HepG2 (cell line): Measurements from ENCODE around the gene EGLN1. TPM values are rescaled to one million over a fixed set of nuclear protein-coding genes. Genes with fewer than 3 reads are reported as not detected.

Source experiments
- ATAC-seq: fragments of 200-7000 bp; cut with Tn5 transposase; 3 replicates; pipeline ENCODE4 v1.9.1; 2020; ENCODE audit warnings: mild to moderate bottlenecking, moderate library complexity
- BruUV-seq: library from RNA; stranded (reverse); fragments of 400-500 nt; replicated peaks from 2 replicates; lab custom pipeline; 2021; lab: Mats Ljungman, UMichigan
- CTCF ChIA-PET: fragments of 300-600 bp; formaldehyde crosslinking; extraction: SDS; loops from one replicate; lab custom pipeline; 2021; ENCODE audit warnings: low total read pairs, inconsistent platforms, low intra/inter-chr PET ratio; lab: Yijun Ruan, JAX
- POLR2A ChIA-PET: fragments of 350-600 bp; sonication (Branson Sonifier 250); formaldehyde crosslinking; loops from one replicate; lab custom pipeline; 2020; ENCODE audit warnings: antibody characterized with exemption, inconsistent platforms; lab: Yijun Ruan, JAX
- DNase-seq: peaks from one replicate; pipeline ENCODE4 v3.0.0-alpha.2; 2015; ENCODE audit warnings: low spot score
- FAIRE-seq: peaks from 3 replicates; lab custom pipeline; 2011; peaks lifted over from hg19 to GRCh38; lab: Jason Lieb, UNC
- H2AFZ ChIP-seq: one replicate; pipeline ENCODE4 v1.6.1; 2011; ENCODE audit warnings: low read length, inconsistent platforms
- H3K27ac ChIP-seq: fragments of 300-600 bp; 3 replicates; pipeline ENCODE4 v1.8.0; 2011; ENCODE audit warnings: mixed run types, mild to moderate bottlenecking, mixed read lengths, low read length, inconsistent platforms; ENCODE audit not compliant: insufficient read depth; ENCODE audit errors: extremely low read length
- H3K27me3 ChIP-seq, 2 experiments: fragments of 200-600 bp in 1 of 2; 2 replicates in 1 of 2; 3 replicates in 1 of 2; pipeline versions ENCODE4 v1.6.0 to v1.8.0; 2011; ENCODE audit warnings: low read length in 2 of 2, mild to moderate bottlenecking in 2 of 2, moderate library complexity in 2 of 2, inconsistent platforms in 1 of 2; ENCODE audit not compliant: insufficient read depth in 2 of 2, control insufficient read depth in 1 of 2
- H3K36me3 ChIP-seq, 2 experiments: fragments of 200-600 bp in 1 of 2; replicated peaks in 1 of 2; 2 replicates in 1 of 2; 3 replicates in 1 of 2; pipeline versions ENCODE4 v1.5.1 to v1.8.0; 2011; ENCODE audit warnings: low read length in 2 of 2, inconsistent platforms in 1 of 2; ENCODE audit not compliant: insufficient read depth in 2 of 2, control insufficient read depth in 1 of 2
- H3K4me1 ChIP-seq: 2 replicates; pipeline ENCODE4 v1.5.1; 2012; ENCODE audit warnings: low read length, inconsistent platforms; ENCODE audit not compliant: insufficient read depth
- H3K4me2 ChIP-seq: 2 replicates; pipeline ENCODE4 v1.6.0; 2011; ENCODE audit warnings: low read depth, low read length, inconsistent platforms
- H3K4me3 ChIP-seq, 3 experiments: fragments of 200-600 bp in 1 of 3; sonication (generic), shearing (Covaris generic) in 1 of 3; replicated peaks in 1 of 3; 2 replicates each; pipeline ENCODE4 v1.5.1; 2011 to 2016; ENCODE audit warnings: low read length in 3 of 3, inconsistent platforms in 2 of 3, low read depth in 2 of 3, mild to moderate bottlenecking in 2 of 3, control low read depth in 1 of 3, mixed read lengths in 1 of 3; ENCODE audit not compliant: insufficient read depth in 1 of 3
- H3K79me2 ChIP-seq: one replicate; pipeline ENCODE4 v1.6.1; 2011; ENCODE audit warnings: low read length, inconsistent platforms; ENCODE audit not compliant: insufficient read depth
- H3K9ac ChIP-seq: 2 replicates; pipeline ENCODE4 v1.6.0; 2011; ENCODE audit warnings: mild to moderate bottlenecking, low read depth, low read length, inconsistent platforms; ENCODE audit not compliant: insufficient read depth
- H3K9me3 ChIP-seq: 2 replicates; pipeline ENCODE4 v1.5.1; 2012; ENCODE audit warnings: mild to moderate bottlenecking, low read length
- H4K20me1 ChIP-seq: 2 replicates; pipeline ENCODE4 v1.6.0; 2011; ENCODE audit warnings: inconsistent platforms, mild to moderate bottlenecking, low read length, moderate library complexity; ENCODE audit not compliant: insufficient read depth
- CBX2 ChIP-seq, 2 experiments: fragments of 200-600 bp in 1 of 2; sonication (generic); formaldehyde crosslinking in 1 of 2; IDR thresholded peaks; 2 replicates each; pipeline versions ENCODE4 v1.7.0 to v1.8.1; 2018 to 2022; ENCODE audit warnings: low read depth in 2 of 2, low read length in 1 of 2, mild to moderate bottlenecking in 1 of 2, missing genetic modification reagents in 1 of 2
- CREB1 ChIP-seq, 2 experiments: fragments of 450-650 bp in 1 of 2; IDR thresholded peaks; 2 replicates each; pipeline ENCODE4 v1.6.1; 2016 to 2017; ENCODE audit warnings: control low read depth in 1 of 2, mild to moderate bottlenecking in 1 of 2, missing compliant biosample characterization in 1 of 2, missing genetic modification characterization in 1 of 2
- HOXD1 ChIP-seq: sonication (generic); formaldehyde crosslinking; IDR thresholded peaks from 2 replicates; pipeline ENCODE4 v1.5.0; 2020; ENCODE audit warnings: missing genetic modification reagents
- MTA3 ChIP-seq: sonication (generic); formaldehyde crosslinking; IDR thresholded peaks from 2 replicates; pipeline ENCODE4 v1.4.0; 2020; ENCODE audit warnings: missing genetic modification reagents
- RELA ChIP-seq: sonication (generic); formaldehyde crosslinking; IDR thresholded peaks from 2 replicates; pipeline ENCODE4 v1.4.0; 2020; ENCODE audit warnings: missing genetic modification reagents
- SAP130 ChIP-seq: IDR thresholded peaks from 2 replicates; pipeline ENCODE4 v1.6.1; 2016; ENCODE audit warnings: low read depth
- SATB2 ChIP-seq: sonication (generic); formaldehyde crosslinking; IDR thresholded peaks from 2 replicates; pipeline ENCODE4 v1.5.0; 2020; ENCODE audit warnings: missing genetic modification reagents
- SIN3B ChIP-seq: fragments of 150-350 bp; IDR thresholded peaks from 2 replicates; pipeline ENCODE4 v1.6.1; 2014; ENCODE audit warnings: low read length
- SIX4 ChIP-seq: sonication (generic); formaldehyde crosslinking; IDR thresholded peaks from 2 replicates; pipeline ENCODE4 v1.4.0; 2020; ENCODE audit warnings: missing genetic modification reagents
- SOX6 ChIP-seq, 2 experiments: fragments of 450-650 bp in 1 of 2; sonication (generic) in 1 of 2; formaldehyde crosslinking in 1 of 2; IDR thresholded peaks; 2 replicates each; pipeline versions ENCODE4 v1.4.0 to v1.6.1; 2017 to 2020; ENCODE audit warnings: antibody characterized with exemption in 1 of 2, mild to moderate bottlenecking in 1 of 2, missing genetic modification reagents in 1 of 2
- TCF7 ChIP-seq: sonication (generic); IDR thresholded peaks from 2 replicates; pipeline ENCODE4 v1.6.1; 2016; ENCODE audit warnings: antibody characterized with exemption, low read depth
- TCF7L2 ChIP-seq: IDR thresholded peaks from 2 replicates; pipeline ENCODE4 v1.6.1; 2011; ENCODE audit warnings: mild to moderate bottlenecking, low read depth, low read length, moderate library complexity
- ZBTB38 ChIP-seq: sonication (generic); formaldehyde crosslinking; IDR thresholded peaks from 2 replicates; pipeline ENCODE4 v1.5.1; 2020; ENCODE audit warnings: mild to moderate bottlenecking, missing genetic modification reagents
- ZFYVE20 ChIP-seq: sonication (generic); formaldehyde crosslinking; IDR thresholded peaks from 2 replicates; pipeline ENCODE4 v1.8.0; 2023; ENCODE audit warnings: low read depth, mild to moderate bottlenecking, moderate library complexity, missing genetic modification reagents, borderline replicate concordance
- ZNF619 ChIP-seq: sonication (generic); formaldehyde crosslinking; IDR thresholded peaks from 2 replicates; pipeline ENCODE4 v1.4.0; 2020; ENCODE audit warnings: mild to moderate bottlenecking, missing genetic modification reagents
- ZSCAN12 ChIP-seq: sonication (generic); formaldehyde crosslinking; IDR thresholded peaks from 2 replicates; pipeline ENCODE4 v1.9.0; 2021; ENCODE audit warnings: mild to moderate bottlenecking, missing genetic modification reagents
- WGBS: methylation state at CpG from one replicate; pipeline ENCODE4 v1.1.6; 2017; ENCODE audit warnings: low lambda C conversion rate; 5-methylcytosine and 5-hydroxymethylcytosine counted together
- in situ Hi-C: cut with HindIII; loops from 2 replicates; pipeline ENCODE4 v1.10.0; 2017; ENCODE audit warnings: low pct_unique_long_range_greater_than_20kb; ENCODE audit not compliant: extremely low pct_ligation_motif_present
- intact Hi-C: fragments of 100-400 bp; cut with micrococcal nuclease; formaldehyde crosslinking; loops from one replicate; pipeline ENCODE4 v1.10.0; 2022; ENCODE audit not compliant: unreplicated experiment
- polyA plus RNA-seq, 8 experiments: library from polyadenylated mRNA; depleted of rRNA in 3 of 8; stranded (reverse) in 7 of 8; unstranded in 1 of 8; fragments of >200 nt; fragmentation: Illumina TruSeq in 4 of 8; extraction: Trizol in 4 of 8; gene quantifications; 2 replicates each; pipeline versions ENCODE4 v1.2.1 to v1.2.3, GENCODE V29; 2011 to 2016; ENCODE audit warnings: low read depth in 4 of 8, missing spikeins in 1 of 8, mixed read lengths in 1 of 8; ENCODE audit not compliant: insufficient read depth in 1 of 8
- total RNA-seq, 5 experiments: library from RNA; depleted of rRNA; stranded (reverse); fragments of >200 nt; fragmentation: Illumina TruSeq; extraction: Trizol; gene quantifications; 2 replicates each; pipeline ENCODE4 v1.2.3, GENCODE V29; 2016; ENCODE audit warnings: low read depth in 1 of 5
- TF ChIP-seq, protein P1 (sequence below): sonication (generic); formaldehyde crosslinking; IDR thresholded peaks from 2 replicates; pipeline ENCODE4 v1.4.0; 2020; ENCODE audit warnings: missing genetic modification reagents
- TF ChIP-seq, protein P2 (sequence below): IDR thresholded peaks from 2 replicates; pipeline ENCODE4 v1.6.1; 2016; ENCODE audit warnings: control low read depth

EGLN1 gene
- total and polyA plus RNA-seq, 2 of the 13 experiments (the other 11 are each of a cell fraction or from before 2014, with no cell fraction given), result 34.4 to 44.1 TPM

DNA sequence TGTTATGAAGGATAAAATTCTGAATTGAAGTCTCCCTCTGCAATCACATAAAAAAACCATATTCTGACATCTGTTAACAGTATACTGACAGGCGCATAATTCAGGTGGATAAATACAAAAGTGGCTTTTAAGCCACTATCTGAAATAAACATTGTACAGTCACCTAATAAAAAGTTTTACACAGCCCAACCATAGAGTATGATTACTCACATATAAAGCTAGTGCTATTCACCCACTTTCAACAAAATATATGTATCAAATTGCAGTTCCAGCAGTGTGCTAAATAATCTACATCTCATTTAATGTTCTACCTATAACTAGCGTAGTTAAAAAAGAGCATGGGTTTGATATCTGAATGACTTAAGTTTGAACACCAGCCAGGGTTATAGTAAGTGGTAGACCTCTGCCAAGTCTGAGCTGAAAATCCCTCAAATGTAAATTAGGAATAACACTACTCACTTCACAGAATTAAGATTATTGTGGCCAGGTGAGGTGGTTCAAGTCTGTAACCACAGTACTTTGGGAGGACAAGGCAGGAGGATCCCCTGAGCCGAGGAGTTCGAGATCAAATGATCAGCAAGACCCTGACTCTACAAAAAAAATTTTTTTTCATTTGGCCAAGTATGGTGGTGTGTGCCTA, 3.9 kb downstream of the EGLN1 start:
- Histone ChIP-seq H2AFZ (no peak overlapping the region), H3K9me3 (no peaks in the 10 kb centered on the region), H3K36me3 (peaks cover 0 to 17% of the 10 kb centered on the region in 2 experiments; a peak in 4 of 5 replicates), H4K20me1 (peaks cover 79% of the 10 kb centered on the region), H3K4me1 (peaks cover 42% of the 10 kb centered on the region), H3K27ac (no peak overlapping the region), H3K79me2 (peaks cover 85% of the 10 kb centered on the region), H3K9ac (peak overlapping the region; percentile 87), H3K4me3 (peak overlapping the region; percentile 80 to 100 (median 99)), H3K27me3 (no peaks in the 10 kb centered on the region; a peak in 1 of 5 replicates), H3K4me2 (peak overlapping the region; percentile 86)
- 41% methylated on average over 4 of the region's 4 CpGs for whole genome bisulfite sequencing
- ChIA-PET POLR2A (interaction anchor here (1.0 to 1.2 kb wide), 2 partner anchors 21 to 25 kb away, joined by 3 read pairs; no protein-coding TSS in a partner anchor), CTCF (no interaction called here)
- DNase-seq, result no peak
- FAIRE-seq, result no peak
- intact Hi-C loops (loop anchor here (5.0 kb wide), 1 partner anchor 36 kb away; no protein-coding TSS in a partner anchor), in situ Hi-C loops (no loop called here)
- no TSS peak for BruUV-seq
- TF ChIP-seq SATB2 (CRISPR knock-in tag) (no peak), ZNF619 (CRISPR knock-in tag) (no peak), MTA3 (CRISPR knock-in tag) (no peak), CBX2 (IDR thresholded peaks at IDR 0.05; ENCODE audit: low read depth, low read length) (no peak), CBX2 (CRISPR knock-in tag; IDR thresholded peaks at IDR 0.05; ENCODE audit: low read depth) (no peak)
- ATAC-seq, result no peak

DNA sequence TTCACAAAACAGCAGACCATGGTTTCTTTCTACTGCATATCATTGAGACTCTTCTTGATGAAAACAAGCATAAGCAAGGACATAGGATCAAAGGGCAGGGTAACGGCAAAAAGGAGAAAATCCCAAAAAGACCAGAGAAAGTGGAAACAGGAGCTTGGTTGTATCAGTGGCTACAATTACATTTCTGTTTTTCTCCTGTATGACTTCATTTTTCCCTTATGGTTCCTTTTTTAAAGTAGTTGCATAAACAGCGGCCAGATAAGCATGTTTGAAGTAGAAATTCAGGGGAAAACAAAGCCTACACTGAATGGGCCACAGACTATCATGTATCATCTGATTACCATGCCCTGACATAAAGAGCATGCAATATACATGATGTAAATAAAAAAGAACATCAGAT, 4.6 kb downstream of the EGLN1 start:
- in situ Hi-C loops, result no loop called here
- TF ChIP-seq RELA (CRISPR knock-in tag) (no peak), HOXD1 (no peak), TCF7 (0 out of 2 replicates have a peak, but pooled peaks have one; percentile 10), TCF7L2 (no peak), ZSCAN12 (CRISPR knock-in tag) (no peak), ZBTB38 (CRISPR knock-in tag) (no peak), SAP130 (CRISPR knock-in tag) (peak; percentile 47; the same call in 1 of the 2 replicates), SIN3B (no peak), ZFYVE20 (CRISPR knock-in tag) (no peak), SOX6 (IDR thresholded peaks at IDR 0.05) (no peak), SOX6 (CRISPR knock-in tag; IDR thresholded peaks at IDR 0.05) (no peak), SIX4 (CRISPR knock-in tag) (no peak), CREB1 (IDR thresholded peaks at IDR 0.05) (no peak), CREB1 (CRISPR knock-in tag; IDR thresholded peaks at IDR 0.05) (no peak)
- TF ChIP-seq, protein P1, sequence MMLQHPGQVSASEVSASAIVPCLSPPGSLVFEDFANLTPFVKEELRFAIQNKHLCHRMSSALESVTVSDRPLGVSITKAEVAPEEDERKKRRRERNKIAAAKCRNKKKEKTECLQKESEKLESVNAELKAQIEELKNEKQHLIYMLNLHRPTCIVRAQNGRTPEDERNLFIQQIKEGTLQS, result no peak
- TF ChIP-seq, protein P2, sequence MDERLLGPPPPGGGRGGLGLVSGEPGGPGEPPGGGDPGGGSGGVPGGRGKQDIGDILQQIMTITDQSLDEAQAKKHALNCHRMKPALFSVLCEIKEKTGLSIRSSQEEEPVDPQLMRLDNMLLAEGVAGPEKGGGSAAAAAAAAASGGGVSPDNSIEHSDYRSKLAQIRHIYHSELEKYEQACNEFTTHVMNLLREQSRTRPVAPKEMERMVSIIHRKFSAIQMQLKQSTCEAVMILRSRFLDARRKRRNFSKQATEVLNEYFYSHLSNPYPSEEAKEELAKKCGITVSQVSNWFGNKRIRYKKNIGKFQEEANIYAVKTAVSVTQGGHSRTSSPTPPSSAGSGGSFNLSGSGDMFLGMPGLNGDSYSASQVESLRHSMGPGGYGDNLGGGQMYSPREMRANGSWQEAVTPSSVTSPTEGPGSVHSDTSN (CRISPR knock-in tag), result no peak

More for the DNA sequence above, 4.6 kb downstream of the EGLN1 start:
- FAIRE-seq (no peak), ATAC-seq (no peak), DNase-seq (peak; percentile 27)
- WGBS, result 8% methylated on average over 2 of the region's 2 CpGs
- Histone ChIP-seq H3K79me2 (peaks cover 92% of the 10 kb centered on the region), H3K27ac (no peak overlapping the region), H3K9ac (peak overlapping the region; percentile 87), H3K4me2 (peak overlapping the region; percentile 86), H3K4me1 (peaks cover 49% of the 10 kb centered on the region), H3K4me3 (peak overlapping the region; percentile 80 to 100 (median 99)), H3K9me3 (no peaks in the 10 kb centered on the region), H4K20me1 (peaks cover 86% of the 10 kb centered on the region), H2AFZ (no peak overlapping the region), H3K36me3 (peaks cover 2 to 22% of the 10 kb centered on the region in 2 experiments), H3K27me3 (no peaks in the 10 kb centered on the region; a peak in 1 of 5 replicates)
- CTCF ChIA-PET, result no interaction called here
- POLR2A ChIA-PET, result interaction anchor here (1.0 to 1.2 kb wide), 2 partner anchors 25 to 80 kb away, joined by 3 read pairs; partner anchors contain the start of genes EXOC8 and SPRTN
- no TSS peak for BruUV-seq
- intact Hi-C loops, result loop anchor here (5.0 kb wide), 1 partner anchor 35 kb away; no protein-coding TSS in a partner anchor
